ENCODE measurements around the gene ANO9. TPM values are rescaled to one million over a fixed set of nuclear protein-coding genes. Genes with fewer than 3 reads are reported as not detected.
A peak's percentile ranks its signal among the peaks of the same experiment; 100 is the strongest.

Gene ANO9
- total RNA-seq, 1 experiment from 2014 or later = not detected

- no peaks in the 10 kb centered on the region for H3K27me3 ChIP-seq
- DNase-seq = no peak
- peaks cover 31% of the 10 kb centered on the region for H3K36me3 ChIP-seq
- H3K9me3 ChIP-seq = no peaks in the 10 kb centered on the region
- no peak overlapping the region for H3K4me3 ChIP-seq
Observed at GRCh38 chr11:460331-461199, 18.8 kb upstream of the ANO9 start.

GRCh38 chr11:459511-460220, 17.9 kb upstream of the ANO9 start:
- peaks cover 27% of the 10 kb centered on the region for H3K36me3 ChIP-seq
- H3K27me3 ChIP-seq = no peaks in the 10 kb centered on the region
- H3K4me3 ChIP-seq = no peak overlapping the region
- no peak for DNase-seq
- H3K9me3 ChIP-seq = no peaks in the 10 kb centered on the region

GRCh38 chr11:457111-457760, 15.4 kb upstream of the ANO9 start:
- Histone ChIP-seq H3K27me3 (no peaks in the 10 kb centered on the region), H3K4me3 (no peak overlapping the region), H3K36me3 (peaks cover 51% of the 10 kb centered on the region), H3K9me3 (no peaks in the 10 kb centered on the region)
- no peak for DNase-seq

- peaks cover 56% of the 10 kb centered on the region for H3K36me3 ChIP-seq
Observed at GRCh38 chr11:456533-456932, 14.7 kb upstream of the ANO9 start.

GRCh38 chr11:455566-456147, 13.8 kb upstream of the ANO9 start:
- no peaks in the 10 kb centered on the region for H3K9me3 ChIP-seq
- H3K36me3 ChIP-seq = peaks cover 54% of the 10 kb centered on the region
- no peak overlapping the region for H3K4me3 ChIP-seq
- no peaks in the 10 kb centered on the region for H3K27me3 ChIP-seq
- DNase-seq = no peak

More at GRCh38 chr11:456533-456932, 14.7 kb upstream of the ANO9 start:
- Histone ChIP-seq H3K9me3 (no peaks in the 10 kb centered on the region), H3K4me3 (no peak overlapping the region), H3K27me3 (no peaks in the 10 kb centered on the region)
- no peak for DNase-seq

- Histone ChIP-seq H3K27me3 (no peaks in the 10 kb centered on the region), H3K9me3 (no peaks in the 10 kb centered on the region), H3K4me3 (no peak overlapping the region), H3K36me3 (peaks cover 49% of the 10 kb centered on the region)
- DNase-seq = no peak
Observed at GRCh38 chr11:454801-455565, 13.2 kb upstream of the ANO9 start.

- no peaks in the 10 kb centered on the region for H3K9me3 ChIP-seq
- H3K27me3 ChIP-seq = no peaks in the 10 kb centered on the region
- no peak overlapping the region for H3K4me3 ChIP-seq
- DNase-seq = no peak
- peaks cover 47% of the 10 kb centered on the region for H3K36me3 ChIP-seq
Observed at GRCh38 chr11:454043-454442, 12.2 kb upstream of the ANO9 start.

- peaks cover 47% of the 10 kb centered on the region for H3K36me3 ChIP-seq
- no peaks in the 10 kb centered on the region for H3K27me3 ChIP-seq
- H3K4me3 ChIP-seq = no peak overlapping the region
- no peaks in the 10 kb centered on the region for H3K9me3 ChIP-seq
- no peak for DNase-seq
Observed at GRCh38 chr11:453564-453963, 11.8 kb upstream of the ANO9 start.

- Histone ChIP-seq H3K27me3 (no peaks in the 10 kb centered on the region), H3K9me3 (no peaks in the 10 kb centered on the region), H3K36me3 (peaks cover 47% of the 10 kb centered on the region), H3K4me3 (no peak overlapping the region)
- DNase-seq = no peak
Observed at GRCh38 chr11:452916-453527, 11.2 kb upstream of the ANO9 start.

GRCh38 chr11:452203-452744, 10.5 kb upstream of the ANO9 start:
- no peaks in the 10 kb centered on the region for H3K27me3 ChIP-seq
- no peak overlapping the region for H3K4me3 ChIP-seq
- H3K36me3 ChIP-seq = peaks cover 47% of the 10 kb centered on the region
- no peaks in the 10 kb centered on the region for H3K9me3 ChIP-seq
- DNase-seq = no peak

GRCh38 chr11:451738-452137, 9.9 kb upstream of the ANO9 start:
- peaks cover 43% of the 10 kb centered on the region for H3K36me3 ChIP-seq
- H3K9me3 ChIP-seq = no peaks in the 10 kb centered on the region
- DNase-seq = no peak
- H3K4me3 ChIP-seq = peak overlapping the region; percentile 96
- H3K27me3 ChIP-seq = no peaks in the 10 kb centered on the region

GRCh38 chr11:450809-451451, 9.1 kb upstream of the ANO9 start:
- Histone ChIP-seq H3K4me3 (peak overlapping the region; percentile 96), H3K27me3 (no peaks in the 10 kb centered on the region), H3K36me3 (peaks cover 39% of the 10 kb centered on the region), H3K9me3 (no peaks in the 10 kb centered on the region)
- peak; percentile 65 for DNase-seq

GRCh38 chr11:449889-450808, 8.3 kb upstream of the ANO9 start, which contains the start of gene PTDSS2:
TSS of gene PTDSS2 (plus strand) at chr11:450279. CDS start at chr11:450456, 177 bp downstream.
- no peaks in the 10 kb centered on the region for H3K27me3 ChIP-seq

More at GRCh38 chr11:449889-450808, 8.3 kb upstream of the ANO9 start, which contains the start of gene PTDSS2:
- H3K9me3 ChIP-seq = no peaks in the 10 kb centered on the region
- peaks cover 36% of the 10 kb centered on the region for H3K36me3 ChIP-seq
- H3K4me3 ChIP-seq = peak within 1 kb of the TSS; percentile 96
- peak; percentile 97 for DNase-seq
